ENCODE results near the gene TAPT1.

DNA sequence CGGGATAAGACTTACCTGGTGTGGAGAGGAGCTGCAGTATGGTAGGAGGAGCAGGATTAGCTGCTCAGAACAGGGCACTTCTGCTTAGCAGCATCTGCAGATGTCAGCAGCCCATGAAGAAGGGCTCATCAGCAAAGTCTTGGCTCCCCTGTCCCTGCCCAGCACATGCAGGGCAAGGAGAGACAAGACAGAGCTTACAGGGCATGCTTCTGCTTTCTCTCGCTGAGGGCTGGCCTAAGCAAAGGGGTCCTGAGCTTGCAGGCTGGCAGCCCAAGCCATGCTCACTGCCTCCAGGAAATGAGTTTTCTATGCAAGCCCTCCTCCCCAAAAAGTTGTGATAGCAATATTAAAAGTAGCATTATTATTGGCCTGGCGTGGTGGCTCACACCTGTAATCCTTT lies 39.5 kb upstream of the TAPT1 start:
- TF ChIP-seq CTCF (IDR thresholded peaks at IDR 0.05 in 2 of 3, conservative IDR thresholded peaks at IDR 0.05 in 1 of 3; ENCODE audit: insufficient read depth in 2 of 3, low read depth in 1 of 3, low read length in 3 of 3): no peak
- no peak for TF ChIP-seq POLR2AphosphoS5 (IDR thresholded peaks at IDR 0.05; ENCODE audit: control insufficient read depth, insufficient read depth, low read depth, low read length)
- TF ChIP-seq ID3 (CRISPR knock-in tag; IDR thresholded peaks at IDR 0.05): no peak
- no peak for TF ChIP-seq ID3 (tag; IDR thresholded peaks at IDR 0.05)
- no peak for TF ChIP-seq PHF21A (IDR thresholded peaks at IDR 0.05; ENCODE audit: borderline replicate concordance, low read depth)
- no peak for TF ChIP-seq SIX5 (IDR thresholded peaks at IDR 0.05; ENCODE audit: borderline replicate concordance in 1 of 2, insufficient read depth in 1 of 2, low read depth in 1 of 2, low read length in 2 of 2)

Measured in K562 (cell line).